HG03439 (cell line): ENCODE measurements around the gene ARHGAP1.

Source experiments
- ATAC-seq: cut with Tn5 transposase; IDR thresholded peaks from one replicate; pipeline ENCODE4 v1.9.1; 2021; ENCODE audit warnings: mild to moderate bottlenecking, moderate library complexity; ENCODE audit not compliant: unreplicated experiment

Gene ARHGAP1

DNA sequence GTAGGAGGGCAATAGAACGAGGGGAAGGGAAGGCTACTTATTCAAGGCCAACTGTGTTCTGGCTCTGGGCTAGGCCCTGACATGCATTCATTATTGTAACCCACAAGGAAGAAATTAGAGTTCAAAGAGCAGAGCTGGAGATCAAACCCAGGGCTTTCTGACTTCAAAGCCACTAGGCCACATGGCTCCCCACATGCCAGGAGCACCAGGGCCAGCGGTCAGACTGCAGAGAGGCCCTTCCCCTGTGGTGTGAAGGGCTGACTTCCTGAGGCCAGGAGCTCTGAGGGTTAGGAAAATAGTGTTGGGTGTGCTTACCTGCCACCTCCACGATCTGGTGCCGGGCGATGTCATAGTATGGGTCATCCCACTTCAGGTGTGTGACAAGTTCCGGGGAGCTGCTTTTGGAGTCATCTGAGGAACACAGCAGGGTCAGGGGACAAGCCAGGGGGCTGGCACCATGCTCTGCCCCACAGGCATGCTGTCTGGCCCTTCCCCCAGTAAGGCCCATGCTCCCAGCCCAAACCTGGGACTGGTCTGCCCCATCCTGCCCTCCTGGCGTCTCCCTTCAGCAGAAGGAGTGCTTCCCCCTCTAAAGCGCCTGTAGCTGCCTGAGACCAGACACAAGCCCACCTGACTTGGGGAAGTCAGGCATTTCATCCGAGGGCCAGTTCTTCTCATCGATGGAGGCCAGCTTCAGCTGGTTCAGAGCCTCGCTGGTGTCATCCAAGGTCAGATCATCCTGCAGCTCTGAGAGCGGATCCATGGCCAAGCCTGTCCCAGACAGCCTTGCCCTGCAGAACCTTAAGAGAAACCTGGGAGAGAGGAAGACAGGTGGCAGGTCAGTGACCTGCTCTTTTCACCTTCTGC is 4.8 kb downstream of the ARHGAP1 start:
- ATAC-seq, result no peak

DNA sequence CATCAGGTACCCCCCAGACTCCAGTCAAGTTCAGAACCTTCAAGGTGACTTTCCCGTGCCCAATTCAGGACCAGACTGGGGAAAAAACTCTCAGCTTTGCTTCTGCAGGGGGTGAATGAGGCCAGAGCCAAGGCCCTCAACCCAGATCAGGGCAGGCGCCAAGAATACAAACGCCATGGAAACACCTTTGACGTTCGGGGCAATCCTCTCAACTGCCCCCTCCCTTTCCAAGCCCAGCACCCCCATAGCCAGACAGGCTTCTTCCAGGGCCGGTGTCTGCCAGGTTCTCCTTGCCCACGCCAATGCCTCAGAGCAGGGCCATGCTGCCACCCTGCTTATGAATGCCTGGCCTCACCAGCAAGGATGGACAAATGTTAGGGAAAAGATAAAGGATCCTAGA is 5.8 kb downstream of the ARHGAP1 start:
- no peak for ATAC-seq

DNA sequence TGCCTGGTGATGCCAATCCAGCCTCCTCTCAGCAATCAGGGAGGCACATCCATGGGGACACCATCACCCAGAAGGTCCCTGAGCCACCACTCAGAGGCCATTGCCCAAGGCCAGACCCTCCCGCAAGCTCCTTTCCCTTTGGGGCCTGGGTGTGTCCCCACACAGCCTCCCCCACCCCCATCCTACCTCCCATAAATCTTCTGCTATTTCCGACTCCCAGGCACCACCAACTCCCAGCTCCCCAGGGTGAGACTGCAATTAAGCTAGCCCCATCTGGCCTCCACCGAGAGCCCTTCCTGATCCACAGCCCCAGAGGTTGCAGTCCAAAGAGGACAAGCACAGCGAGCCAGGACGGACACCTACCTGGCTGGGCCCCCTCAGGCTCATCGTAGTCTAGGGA is 6.3 kb downstream of the ARHGAP1 start:
- ATAC-seq, result no peak

DNA sequence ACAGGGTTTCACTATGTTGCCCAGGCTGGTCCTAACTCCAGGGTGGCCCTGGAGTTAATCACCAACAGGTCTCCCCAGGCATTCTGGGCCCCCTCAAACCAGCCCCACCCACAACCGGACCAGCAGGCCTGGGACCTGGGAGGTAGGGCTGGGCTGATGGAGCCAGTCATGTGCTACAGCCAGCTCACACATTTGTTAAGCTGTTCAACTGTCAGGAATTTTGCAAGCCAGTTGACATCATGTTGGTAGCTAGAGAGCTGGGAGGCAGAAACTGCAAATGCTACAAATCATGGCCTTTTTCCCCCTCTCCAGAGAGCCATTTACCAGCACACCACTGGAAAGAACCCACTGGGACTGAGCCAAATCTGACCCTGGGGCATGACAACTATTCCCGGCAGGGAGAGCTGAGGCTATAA is 6.8 kb downstream of the ARHGAP1 start:
- no peak for ATAC-seq

DNA sequence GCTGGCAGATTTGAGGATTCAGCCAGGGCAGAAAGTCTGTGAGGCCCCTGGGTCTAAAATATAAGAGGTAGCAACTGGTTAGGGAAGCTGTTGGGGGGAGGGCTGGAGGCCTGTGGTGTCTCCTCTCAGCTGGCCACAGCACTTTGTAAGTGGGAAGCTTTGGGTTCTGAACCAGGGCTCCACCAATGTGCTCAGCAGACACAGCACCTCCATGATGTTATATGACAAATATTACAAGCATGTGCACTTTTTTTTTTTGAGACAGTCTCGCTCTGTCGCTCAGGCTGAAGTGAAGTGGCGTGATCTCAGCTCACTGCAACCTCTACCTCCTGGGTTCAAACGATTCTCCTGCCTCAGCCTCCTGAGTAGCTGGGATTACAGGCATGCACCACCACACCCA is 8.0 kb downstream of the ARHGAP1 start:
- no peak for ATAC-seq

DNA sequence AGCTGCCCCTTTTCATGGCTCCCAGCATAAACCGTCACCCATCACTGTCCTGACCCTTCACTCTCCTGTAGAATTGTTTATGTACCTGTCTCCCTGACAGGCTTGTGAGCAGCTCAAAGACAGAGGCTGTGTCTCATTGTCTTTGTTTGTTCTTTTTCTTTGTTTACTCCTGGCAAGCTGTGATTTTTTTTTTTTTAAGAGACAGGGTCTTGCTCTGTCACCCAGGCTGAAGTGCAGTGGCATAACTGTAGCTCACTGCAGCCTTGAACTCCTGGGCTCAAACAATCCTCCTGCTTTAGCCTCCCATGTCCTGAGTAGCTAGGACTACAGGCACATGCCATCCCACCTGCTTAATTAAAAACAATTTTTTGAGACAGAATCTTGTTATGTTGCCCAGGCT is 9.7 kb downstream of the ARHGAP1 start:
- no peak for ATAC-seq

DNA sequence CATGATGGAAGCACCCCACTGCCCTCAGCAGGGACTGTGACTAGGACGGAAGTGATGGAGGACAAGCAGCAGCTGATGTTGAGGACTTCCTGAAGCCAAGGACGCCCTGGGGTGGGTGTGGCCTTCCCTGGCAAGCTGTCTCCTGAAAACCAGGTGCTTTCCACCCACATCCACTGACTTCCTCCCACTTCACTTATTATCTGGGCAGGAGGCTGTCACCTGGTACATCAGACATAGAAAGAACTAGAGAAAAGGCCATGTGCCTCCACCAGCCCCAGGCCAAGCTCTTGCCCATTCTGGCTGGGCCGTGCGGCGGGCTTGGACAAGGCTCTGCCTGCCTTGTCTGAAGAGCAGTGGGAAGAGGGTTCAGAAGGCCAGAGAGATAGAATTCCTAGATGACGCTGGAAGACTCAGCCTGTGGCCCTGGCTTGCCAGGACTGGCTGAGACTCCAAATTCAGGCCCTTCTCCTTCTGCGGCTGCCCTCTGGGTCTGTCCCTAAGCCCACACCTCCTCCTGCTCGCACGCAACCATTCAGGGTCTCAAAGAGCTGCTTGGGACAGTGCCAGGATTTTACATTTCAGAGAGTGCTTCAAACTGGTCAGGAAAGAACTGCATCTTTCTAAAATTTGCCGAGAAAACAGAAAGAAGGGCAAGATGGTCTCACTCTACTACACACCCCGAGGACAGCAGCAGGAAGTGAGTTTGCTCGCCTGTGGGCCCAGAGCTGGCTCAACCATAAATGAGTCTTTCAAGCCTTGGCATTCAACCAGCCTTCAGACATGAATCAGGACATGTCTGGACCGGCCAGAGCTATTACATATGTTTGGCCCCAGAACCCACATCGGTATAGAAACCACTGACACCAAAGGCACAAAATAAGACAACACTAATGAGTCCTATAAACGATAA is 13.3 kb downstream of the ARHGAP1 start:
- ATAC-seq, result no peak

DNA sequence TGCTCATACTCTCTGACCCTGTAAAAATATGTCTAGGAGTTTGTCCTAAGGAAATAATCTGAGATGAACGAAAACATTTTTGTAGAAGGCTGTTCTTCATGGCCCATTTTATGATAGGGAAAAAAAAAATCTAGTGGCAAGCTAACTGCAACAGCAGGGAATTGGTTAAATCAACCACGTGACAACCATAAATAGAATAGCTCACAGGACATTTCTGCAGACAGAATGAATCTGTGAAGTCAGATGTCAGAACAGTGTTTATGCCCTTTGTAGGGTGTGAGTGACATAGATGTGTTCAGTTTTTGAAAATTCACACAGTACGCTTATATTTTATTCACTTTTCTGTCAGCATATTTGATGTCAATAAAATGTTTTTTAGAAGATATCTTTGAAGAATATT is 16.1 kb downstream of the ARHGAP1 start:
- no peak for ATAC-seq

DNA sequence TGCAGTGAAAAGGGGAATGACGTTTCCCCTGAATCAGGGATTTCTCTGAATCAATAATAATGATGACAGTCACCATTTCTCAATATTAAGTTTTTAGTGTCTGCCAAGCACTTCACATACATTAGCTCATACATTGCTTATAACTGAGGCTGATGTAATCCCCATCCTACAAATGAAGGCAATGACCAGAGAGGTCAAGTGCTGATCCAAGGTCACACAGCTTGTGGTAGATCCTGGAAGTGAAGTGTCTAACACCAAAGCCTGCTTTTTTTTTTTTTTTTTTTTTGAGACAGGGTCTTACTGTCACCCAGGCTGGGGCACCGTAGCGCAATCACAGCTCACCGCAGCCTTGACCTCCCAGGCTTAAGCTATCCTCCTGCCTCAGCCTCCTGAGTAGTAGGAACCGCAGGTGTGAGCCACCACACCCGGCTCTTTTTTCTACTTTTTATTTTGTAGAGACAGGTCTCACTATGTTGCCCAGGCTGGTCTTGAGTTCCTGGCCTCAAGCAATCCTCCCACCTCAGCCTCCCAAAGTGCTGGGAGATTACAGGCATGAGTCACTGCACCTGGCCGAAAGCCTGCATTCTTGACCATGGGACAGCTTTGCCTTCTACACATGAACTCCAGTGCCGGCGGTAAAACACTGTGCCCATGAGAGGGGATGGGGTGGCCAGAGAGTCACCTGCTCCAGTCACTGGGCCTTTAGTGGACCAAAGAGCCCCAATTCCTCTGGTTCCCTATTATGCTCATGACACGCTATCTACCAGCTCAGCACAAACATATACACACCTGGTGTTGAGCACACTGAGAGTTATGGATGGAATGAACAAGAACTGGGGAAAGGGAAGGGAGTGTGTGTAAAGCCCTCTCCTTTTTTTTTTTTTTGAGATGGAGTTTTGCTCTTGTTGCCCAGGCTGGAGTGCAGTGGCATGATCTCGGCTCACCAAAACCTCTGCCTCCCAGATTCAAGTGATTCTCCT is 17.4 kb downstream of the ARHGAP1 start:
- no peak for ATAC-seq

DNA sequence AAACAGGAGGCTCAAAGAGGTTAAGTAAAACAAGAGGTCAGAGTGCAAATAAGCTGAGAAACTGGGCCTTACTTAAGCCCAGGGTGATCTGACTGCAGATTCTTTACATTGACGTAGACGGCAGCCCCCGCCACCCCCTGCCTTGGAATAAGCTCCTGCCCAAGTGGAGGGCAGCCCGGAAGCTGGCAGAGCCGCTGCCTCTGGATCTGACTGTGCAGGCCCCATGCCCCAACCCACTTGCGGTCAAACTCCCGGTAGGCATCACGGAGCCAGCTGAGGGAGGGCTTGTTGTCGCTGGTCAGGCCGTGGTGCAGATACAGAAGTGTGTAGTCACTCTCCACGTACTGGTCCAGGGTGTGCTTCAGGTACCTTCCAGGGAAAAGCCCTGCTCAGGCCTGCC is 18.6 kb downstream of the ARHGAP1 start:
- ATAC-seq, result no peak

DNA sequence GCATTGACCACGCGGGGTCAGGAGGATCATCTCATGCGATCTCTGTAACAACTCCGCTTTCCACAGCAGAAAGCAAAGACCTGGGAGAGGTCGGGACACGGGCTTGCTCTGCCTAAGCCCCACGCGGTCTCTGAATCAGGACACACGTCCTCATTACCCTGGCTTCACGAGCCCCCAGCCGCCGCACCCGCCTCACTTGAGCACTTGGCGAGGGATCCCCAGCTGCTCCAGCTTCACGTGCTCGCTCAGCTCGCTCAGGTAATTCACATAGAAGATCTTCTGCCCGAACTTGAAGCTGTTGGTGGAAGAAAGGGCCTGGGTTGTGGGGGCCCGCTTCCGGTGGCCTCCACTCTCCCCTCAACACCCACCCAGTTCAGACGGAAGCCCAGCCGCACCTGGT is 19.6 kb downstream of the ARHGAP1 start:
- no peak for ATAC-seq

DNA sequence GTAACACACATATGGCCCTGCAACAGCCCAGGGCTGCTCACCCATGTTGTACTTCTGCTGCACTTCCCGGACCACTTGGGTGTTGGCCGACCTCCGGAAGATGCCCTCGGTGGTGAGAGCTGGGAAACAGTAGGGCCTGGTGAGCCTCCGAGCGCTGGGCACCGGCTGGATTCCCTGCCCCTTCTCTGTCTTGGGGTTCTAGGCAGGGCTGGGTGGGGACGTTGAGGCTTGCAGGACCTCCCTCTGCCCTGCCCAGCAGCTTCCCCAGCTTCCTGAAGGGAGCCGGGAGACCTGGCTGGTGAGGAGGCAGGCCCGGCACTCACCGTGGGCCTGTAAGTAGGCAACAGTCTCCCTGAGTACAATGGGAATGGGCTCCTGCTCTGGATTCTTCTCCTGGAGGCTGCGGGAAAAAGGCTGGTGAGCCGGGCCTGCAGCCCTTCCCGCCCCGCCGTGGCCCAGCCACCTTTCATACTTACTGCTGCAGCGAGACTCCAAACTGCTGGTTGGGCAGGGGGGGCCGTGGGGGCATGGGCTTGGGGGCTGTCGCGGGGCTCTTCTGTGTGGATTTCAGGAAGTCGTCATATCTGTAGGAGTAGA is 20.2 kb downstream of the ARHGAP1 start:
- no peak for ATAC-seq

DNA sequence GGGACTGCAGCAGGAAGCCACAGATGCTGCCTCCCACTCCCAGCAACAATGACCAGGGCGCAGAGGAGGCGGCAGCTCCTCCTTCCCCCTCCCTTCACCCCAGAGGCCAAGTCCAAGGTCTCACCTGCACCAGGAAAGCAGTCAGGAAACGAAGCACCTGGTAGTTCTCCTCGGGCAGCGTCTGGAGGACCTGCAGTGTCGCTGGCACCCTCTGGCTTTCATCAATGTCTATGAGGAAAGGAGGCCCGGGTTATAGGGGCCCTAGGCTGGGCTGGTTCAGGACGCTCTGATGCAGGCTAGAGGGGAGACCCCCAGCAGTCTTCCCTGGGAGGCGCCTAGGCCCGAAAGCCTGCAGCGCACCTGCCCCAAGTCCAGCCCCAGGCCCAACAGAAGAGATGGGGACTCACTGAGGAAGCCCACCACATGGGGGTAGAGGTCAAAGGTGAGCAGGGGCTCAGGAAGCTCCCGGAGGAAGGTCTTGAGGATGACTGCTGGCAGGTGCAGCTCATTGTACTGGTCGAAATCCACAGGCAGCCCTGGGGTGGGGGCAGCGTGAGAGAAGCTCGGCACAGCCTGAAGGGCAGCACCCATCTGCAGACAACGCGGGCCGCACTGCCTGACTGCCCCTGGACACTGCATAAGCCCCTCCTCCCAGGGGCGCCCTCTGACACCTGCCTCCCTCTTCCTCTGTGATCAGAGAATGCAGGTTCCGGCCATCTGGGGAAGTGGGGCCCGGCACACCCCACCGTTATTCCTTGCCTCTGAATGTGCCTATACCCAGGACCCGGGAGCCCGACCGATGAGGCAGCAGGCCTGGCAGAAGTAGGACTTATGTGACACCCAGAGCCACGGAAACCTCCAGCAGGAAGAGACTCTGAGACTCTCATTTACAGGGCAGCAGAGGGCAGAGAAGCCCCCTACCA is 20.9 kb downstream of the ARHGAP1 start:
- ATAC-seq, result no peak

DNA sequence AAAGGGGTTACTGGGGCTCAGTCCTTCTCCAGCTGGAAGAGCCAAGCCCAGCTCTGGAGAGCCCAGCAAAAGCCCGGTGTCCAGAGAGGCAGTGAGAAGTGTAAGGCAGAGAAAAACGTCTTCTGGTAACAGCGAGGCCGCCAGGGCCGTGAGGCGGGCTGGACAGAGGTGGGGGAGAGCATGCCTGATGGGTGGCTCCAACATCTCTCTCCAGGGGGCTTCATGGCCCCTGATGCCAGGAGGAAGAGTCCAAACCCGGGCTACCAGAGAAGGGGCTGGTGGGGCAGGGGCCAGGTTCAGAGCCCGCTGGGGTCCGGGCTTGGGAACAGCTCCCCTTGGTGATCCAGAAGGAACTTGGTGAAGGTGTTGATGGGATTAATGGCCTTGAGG is 21.7 kb downstream of the ARHGAP1 start:
- no peak for ATAC-seq

DNA sequence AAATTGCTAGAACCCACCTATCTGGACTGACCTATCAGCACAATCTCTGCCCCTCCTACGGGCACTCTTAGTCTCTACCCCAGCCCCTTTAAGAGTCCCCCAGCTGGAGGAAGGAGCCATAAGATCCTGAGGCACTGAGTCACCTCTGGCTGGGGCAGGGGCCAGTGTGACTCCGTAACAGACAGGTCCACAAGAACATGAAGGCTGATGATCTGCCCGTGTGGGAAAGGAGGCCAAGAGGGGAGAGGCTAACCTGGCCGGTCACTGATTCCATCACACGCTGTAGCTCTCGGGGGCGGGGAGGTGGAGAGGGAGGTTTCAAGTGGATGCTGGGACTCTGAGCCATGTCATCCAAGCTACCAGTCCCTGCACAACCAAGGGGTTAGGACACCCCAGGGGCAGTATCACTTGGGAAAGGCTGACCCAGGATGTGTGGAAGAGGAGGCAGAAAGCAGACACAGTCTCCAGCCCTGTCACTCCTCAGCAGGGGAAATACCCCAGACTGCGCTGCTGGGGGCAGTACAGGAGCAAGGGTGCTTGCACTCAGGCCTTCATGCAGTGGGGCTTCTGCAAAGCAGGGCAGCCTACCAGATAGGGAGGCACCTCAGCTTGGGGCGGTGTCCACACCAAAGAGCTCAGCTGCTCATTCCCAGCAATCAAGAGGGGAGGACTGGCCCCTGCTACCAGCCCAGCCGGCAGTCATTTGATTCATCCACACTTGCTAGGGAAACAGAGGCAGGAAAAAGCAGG is 22.3 kb downstream of the ARHGAP1 start:
- ATAC-seq, result no peak

DNA sequence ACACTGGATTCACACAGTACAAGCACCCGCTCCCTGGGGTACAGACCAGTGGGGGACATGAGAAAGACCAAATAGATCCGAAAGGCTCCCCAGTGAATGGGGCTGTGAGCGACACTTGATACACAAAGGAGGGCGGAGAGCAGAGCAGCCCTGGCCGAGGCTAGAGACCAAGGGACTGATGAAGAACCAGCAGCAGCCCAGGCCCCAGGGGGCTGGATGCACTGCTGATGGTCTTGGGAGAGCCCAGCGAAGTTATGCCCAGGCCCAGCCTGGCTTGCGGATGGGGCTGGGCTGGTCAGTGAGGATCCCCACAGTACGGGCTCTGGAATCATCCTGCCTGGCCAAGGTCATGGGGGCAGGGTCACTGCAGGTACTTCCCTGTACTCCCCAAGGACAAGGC is 23.2 kb downstream of the ARHGAP1 start:
- no peak for ATAC-seq

DNA sequence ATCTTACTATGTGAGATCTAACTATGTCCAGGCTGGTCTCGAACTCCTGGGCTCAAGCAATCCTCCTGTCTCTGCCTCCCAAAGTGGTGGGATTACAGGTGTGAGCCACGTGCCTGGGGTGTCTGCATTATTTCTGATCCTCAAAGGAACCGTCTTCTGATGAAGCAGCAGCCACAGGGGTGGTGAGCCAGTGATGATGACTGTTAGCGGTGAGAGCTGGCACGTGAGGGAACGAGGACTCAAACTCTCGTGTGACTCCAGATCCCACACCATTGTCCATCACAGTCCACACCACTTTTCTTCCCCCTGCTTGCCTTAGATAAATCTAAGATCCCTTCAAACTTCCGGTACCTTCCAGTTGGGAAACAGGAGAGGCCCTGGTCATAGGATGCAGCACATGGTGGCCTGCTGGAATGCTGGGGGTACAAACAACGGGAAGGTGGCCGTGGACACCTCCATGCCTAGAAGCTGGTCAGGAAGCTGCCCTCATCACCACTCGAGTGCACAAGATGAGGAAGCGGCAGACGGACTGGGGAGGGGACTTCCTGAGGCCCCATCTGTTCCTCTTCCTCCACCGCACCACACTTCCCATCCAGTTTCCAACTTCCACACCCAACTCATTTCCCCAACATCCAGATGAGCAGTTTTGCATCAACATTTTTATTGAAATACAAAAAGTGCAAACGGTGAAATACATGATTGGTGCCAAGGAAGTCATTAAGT is 23.8 kb downstream of the ARHGAP1 start:
- no peak for ATAC-seq

DNA sequence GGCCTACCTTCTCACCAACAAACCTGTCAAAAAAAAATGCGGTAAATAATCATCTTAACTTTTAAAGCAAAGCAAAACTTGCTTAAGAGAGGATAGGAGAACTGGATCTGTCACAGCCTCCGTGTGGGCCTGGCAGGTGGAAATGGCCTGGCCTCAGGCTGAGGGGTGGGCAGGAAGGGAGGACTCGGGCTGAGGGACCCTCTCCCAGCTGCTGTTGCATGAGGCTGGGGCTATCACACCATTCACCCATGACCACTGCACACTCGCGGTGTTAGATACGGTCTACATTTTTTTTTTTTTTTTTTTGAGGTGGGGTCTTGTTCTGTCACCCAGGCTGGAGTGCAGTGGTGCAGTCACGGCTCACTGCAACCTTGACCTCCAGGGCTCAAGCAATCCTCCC is 24.5 kb downstream of the ARHGAP1 start:
- ATAC-seq, result no peak
